Measurements from ENCODE around the gene AMELX. TPM values are rescaled to one million over a fixed set of nuclear protein-coding genes. Genes with fewer than 3 reads are reported as not detected.

Gene AMELX
- total RNA-seq, 1 experiment from 2014 or later = not detected

- CTCF ChIA-PET = no interaction called here
- intact Hi-C loops (cut with micrococcal nuclease; ENCODE audit: unreplicated experiment) (no loop called here), in situ Hi-C loops (cut with HindIII; ENCODE audit: low pct_unique_long_range_greater_than_20kb, low sequenced_read_pairs) (no loop called here)
- no peak overlapping the region for H3K27ac ChIP-seq (ENCODE audit: low read length)
- POLR2A ChIA-PET = no interaction called here
- TF ChIP-seq REST (IDR thresholded peaks at IDR 0.05; ENCODE audit: insufficient read depth in 1 of 2, low read depth in 2 of 2, low read length in 1 of 2) (no peak), TCF7L2 (IDR thresholded peaks at IDR 0.05; ENCODE audit: low read depth, low read length) (no peak), CTCF (IDR thresholded peaks at IDR 0.05) (no peak)
- no peak overlapping the region for H3K4me3 ChIP-seq (ENCODE audit: low read depth in 2 of 2, low read length in 2 of 2)
- no peaks in the 10 kb centered on the region for H3K4me1 ChIP-seq (ENCODE audit: control insufficient read depth, insufficient read depth, low read length)
- DNase-seq (ENCODE audit: low read depth, low spot score) (no peak), ATAC-seq (no peak)
- H3K9me3 ChIP-seq (ENCODE audit: control insufficient read depth, insufficient read depth, low read depth, low read length) = no peaks in the 10 kb centered on the region
- BruUV-seq (replicated peaks) = no TSS peak
- no peaks in the 10 kb centered on the region for H3K36me3 ChIP-seq (ENCODE audit: control insufficient read depth, insufficient read depth, low read length)
- H3K27me3 ChIP-seq (ENCODE audit: control insufficient read depth, insufficient read depth, low read length) = no peaks in the 10 kb centered on the region
These were observed 41.0 kb downstream of the AMELX start for GRCh38 chrX:11334165-11334564.

GRCh38 chrX:11336201-11336600 is 43.0 kb downstream of the AMELX start:
- no peaks in the 10 kb centered on the region for H3K36me3 ChIP-seq (ENCODE audit: control insufficient read depth, insufficient read depth, low read length)
- DNase-seq (ENCODE audit: low read depth, low spot score) = no peak
- ChIA-PET POLR2A (no interaction called here), CTCF (no interaction called here)
- H3K27me3 ChIP-seq (ENCODE audit: control insufficient read depth, insufficient read depth, low read length) = no peaks in the 10 kb centered on the region
- TF ChIP-seq REST (IDR thresholded peaks at IDR 0.05; ENCODE audit: insufficient read depth in 1 of 2, low read depth in 2 of 2, low read length in 1 of 2) (no peak), CTCF (IDR thresholded peaks at IDR 0.05) (no peak), POLR2AphosphoS5 (IDR thresholded peaks at IDR 0.05; ENCODE audit: low read depth, low read length) (no peak), TCF7L2 (IDR thresholded peaks at IDR 0.05; ENCODE audit: low read depth, low read length) (no peak), SIN3A (IDR thresholded peaks at IDR 0.05; ENCODE audit: borderline replicate concordance, insufficient read depth, low read depth, low read length) (no peak)
- ATAC-seq = no peak
- H3K9me3 ChIP-seq (ENCODE audit: control insufficient read depth, insufficient read depth, low read depth, low read length) = no peaks in the 10 kb centered on the region
- intact Hi-C loops (cut with micrococcal nuclease; ENCODE audit: unreplicated experiment) (no loop called here), in situ Hi-C loops (cut with HindIII; ENCODE audit: low pct_unique_long_range_greater_than_20kb, low sequenced_read_pairs) (no loop called here)
- H3K4me1 ChIP-seq (ENCODE audit: control insufficient read depth, insufficient read depth, low read length) = no peaks in the 10 kb centered on the region
- no TSS peak for BruUV-seq (replicated peaks)
- H3K27ac ChIP-seq (ENCODE audit: low read length) = no peak overlapping the region
- H3K4me3 ChIP-seq (ENCODE audit: low read depth in 2 of 2, low read length in 2 of 2) = no peak overlapping the region
